Measurements from ENCODE around the gene NSRP1.

NSRP1 gene

GRCh38 chr17:30210901-30211300 lies 94.3 kb downstream of the NSRP1 start:
- Histone ChIP-seq H3K79me2 (no peaks in the 10 kb centered on the region), H3K4me2 (ENCODE audit: low read length) (no peak overlapping the region), H3K36me3 (ENCODE audit: control insufficient read depth, insufficient read depth, low read length) (no peaks in the 10 kb centered on the region), H3K27ac (no peak overlapping the region), H3K4me3 (ENCODE audit: low read depth, low read length) (no peak overlapping the region), H3K4me1 (peaks cover 9% of the 10 kb centered on the region), H2AFZ (no peak overlapping the region), H3K27me3 (ENCODE audit: control insufficient read depth, insufficient read depth, low read length) (no peaks in the 10 kb centered on the region), H3K9me3 (ENCODE audit: control insufficient read depth, low read length) (no peaks in the 10 kb centered on the region), H3K9ac (no peak overlapping the region)
- TF ChIP-seq, protein P1, sequence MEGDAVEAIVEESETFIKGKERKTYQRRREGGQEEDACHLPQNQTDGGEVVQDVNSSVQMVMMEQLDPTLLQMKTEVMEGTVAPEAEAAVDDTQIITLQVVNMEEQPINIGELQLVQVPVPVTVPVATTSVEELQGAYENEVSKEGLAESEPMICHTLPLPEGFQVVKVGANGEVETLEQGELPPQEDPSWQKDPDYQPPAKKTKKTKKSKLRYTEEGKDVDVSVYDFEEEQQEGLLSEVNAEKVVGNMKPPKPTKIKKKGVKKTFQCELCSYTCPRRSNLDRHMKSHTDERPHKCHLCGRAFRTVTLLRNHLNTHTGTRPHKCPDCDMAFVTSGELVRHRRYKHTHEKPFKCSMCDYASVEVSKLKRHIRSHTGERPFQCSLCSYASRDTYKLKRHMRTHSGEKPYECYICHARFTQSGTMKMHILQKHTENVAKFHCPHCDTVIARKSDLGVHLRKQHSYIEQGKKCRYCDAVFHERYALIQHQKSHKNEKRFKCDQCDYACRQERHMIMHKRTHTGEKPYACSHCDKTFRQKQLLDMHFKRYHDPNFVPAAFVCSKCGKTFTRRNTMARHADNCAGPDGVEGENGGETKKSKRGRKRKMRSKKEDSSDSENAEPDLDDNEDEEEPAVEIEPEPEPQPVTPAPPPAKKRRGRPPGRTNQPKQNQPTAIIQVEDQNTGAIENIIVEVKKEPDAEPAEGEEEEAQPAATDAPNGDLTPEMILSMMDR (IDR thresholded peaks at IDR 0.05) = no peak

DNA sequence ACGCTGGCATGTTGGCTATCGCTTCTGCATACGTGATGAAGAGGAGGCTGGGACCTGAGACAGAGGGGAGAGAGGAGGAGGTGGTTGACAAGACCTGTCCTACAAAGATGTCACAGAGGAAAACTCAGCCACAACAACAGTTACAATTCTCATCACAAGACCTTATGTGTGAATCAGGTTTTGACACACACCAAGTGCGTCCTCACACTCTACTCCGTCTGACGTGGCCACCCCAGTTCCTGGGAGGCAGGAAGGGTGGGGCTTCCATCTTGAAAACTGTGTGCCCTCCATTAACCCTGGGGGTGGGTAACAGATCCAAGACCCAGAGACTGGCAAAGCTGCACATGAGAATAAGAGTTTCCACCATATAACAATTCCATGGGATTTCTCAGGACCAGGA lies 94.8 kb downstream of the NSRP1 start:
- Histone ChIP-seq H3K27me3 (ENCODE audit: control insufficient read depth, insufficient read depth, low read length) (no peaks in the 10 kb centered on the region), H3K36me3 (ENCODE audit: control insufficient read depth, insufficient read depth, low read length) (no peaks in the 10 kb centered on the region), H3K4me2 (ENCODE audit: low read length) (no peak overlapping the region)

DNA sequence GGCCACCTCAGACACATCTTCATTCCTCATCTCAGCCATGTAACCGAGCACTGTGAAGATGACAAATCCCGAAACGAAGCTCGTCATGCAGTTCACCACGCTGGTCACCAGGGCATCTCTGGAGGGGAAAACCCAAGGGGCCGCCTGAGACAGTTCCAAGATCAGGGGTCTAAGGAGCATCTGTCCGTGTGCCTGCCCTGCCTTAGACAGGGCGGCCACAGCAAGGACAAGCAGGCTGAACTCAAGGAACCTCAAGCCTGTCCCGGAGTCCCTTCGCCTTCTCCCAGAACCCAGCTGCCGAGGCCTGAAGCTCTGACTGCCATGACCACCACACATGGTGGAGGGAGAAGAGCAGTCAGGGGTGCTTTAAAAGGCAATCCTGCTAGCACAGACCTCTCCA lies 96.1 kb downstream of the NSRP1 start:
- H3K27ac ChIP-seq = no peak overlapping the region
- no peak overlapping the region for H3K9ac ChIP-seq
- H3K36me3 ChIP-seq (ENCODE audit: control insufficient read depth, insufficient read depth, low read length) = no peaks in the 10 kb centered on the region
- H3K4me2 ChIP-seq (ENCODE audit: low read length) = no peak overlapping the region
- H2AFZ ChIP-seq = no peak overlapping the region
- TF ChIP-seq, protein P1 (IDR thresholded peaks at IDR 0.05) = no peak
- H3K27me3 ChIP-seq (ENCODE audit: control insufficient read depth, insufficient read depth, low read length) = no peaks in the 10 kb centered on the region
- H3K4me1 ChIP-seq = peaks cover 9% of the 10 kb centered on the region
- no peak overlapping the region for H3K4me3 ChIP-seq (ENCODE audit: low read depth, low read length)
- H3K9me3 ChIP-seq (ENCODE audit: control insufficient read depth, low read length) = no peaks in the 10 kb centered on the region
- H3K79me2 ChIP-seq = no peaks in the 10 kb centered on the region

More for the DNA sequence above, 94.8 kb downstream of the NSRP1 start:
- no peak overlapping the region for H3K9ac ChIP-seq
- H3K4me1 ChIP-seq = peaks cover 9% of the 10 kb centered on the region
- H3K79me2 ChIP-seq = no peaks in the 10 kb centered on the region
- no peak overlapping the region for H3K27ac ChIP-seq
- no peak overlapping the region for H3K4me3 ChIP-seq (ENCODE audit: low read depth, low read length)
- no peak overlapping the region for H2AFZ ChIP-seq
- TF ChIP-seq, protein P1 (IDR thresholded peaks at IDR 0.05) = no peak
- H3K9me3 ChIP-seq (ENCODE audit: control insufficient read depth, low read length) = no peaks in the 10 kb centered on the region

DNA sequence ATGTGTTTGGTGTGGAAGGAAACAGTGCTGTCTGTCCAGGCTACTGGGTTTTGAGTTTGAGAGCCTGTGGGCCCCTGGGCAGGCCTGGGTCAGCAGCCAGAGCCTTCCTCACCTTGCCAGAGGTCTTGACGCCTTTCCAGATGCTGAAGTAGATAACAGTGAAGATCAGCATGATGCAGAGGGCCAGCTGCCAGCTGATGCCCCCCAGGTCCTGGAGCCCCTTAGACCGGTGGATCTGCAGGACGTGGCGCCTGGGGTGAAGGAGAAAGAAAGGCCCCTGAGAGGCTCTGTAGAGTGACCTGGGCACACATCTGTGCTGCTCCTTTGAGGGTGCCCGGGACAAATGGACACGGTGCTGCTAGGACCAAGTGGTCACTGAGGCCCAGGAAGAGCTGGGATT lies 100.4 kb downstream of the NSRP1 start:
- H3K4me3 ChIP-seq (ENCODE audit: low read depth, low read length) = no peak overlapping the region
- no peaks in the 10 kb centered on the region for H3K9me3 ChIP-seq (ENCODE audit: control insufficient read depth, low read length)
- no peak overlapping the region for H2AFZ ChIP-seq
- no peaks in the 10 kb centered on the region for H3K79me2 ChIP-seq
- H3K27me3 ChIP-seq (ENCODE audit: control insufficient read depth, insufficient read depth, low read length) = no peaks in the 10 kb centered on the region
- H3K27ac ChIP-seq = no peak overlapping the region
- no peaks in the 10 kb centered on the region for H3K4me1 ChIP-seq
- H3K4me2 ChIP-seq (ENCODE audit: low read length) = no peak overlapping the region
- TF ChIP-seq, protein P1 (IDR thresholded peaks at IDR 0.05) = no peak
- H3K36me3 ChIP-seq (ENCODE audit: control insufficient read depth, insufficient read depth, low read length) = no peaks in the 10 kb centered on the region
- no peak overlapping the region for H3K9ac ChIP-seq

DNA sequence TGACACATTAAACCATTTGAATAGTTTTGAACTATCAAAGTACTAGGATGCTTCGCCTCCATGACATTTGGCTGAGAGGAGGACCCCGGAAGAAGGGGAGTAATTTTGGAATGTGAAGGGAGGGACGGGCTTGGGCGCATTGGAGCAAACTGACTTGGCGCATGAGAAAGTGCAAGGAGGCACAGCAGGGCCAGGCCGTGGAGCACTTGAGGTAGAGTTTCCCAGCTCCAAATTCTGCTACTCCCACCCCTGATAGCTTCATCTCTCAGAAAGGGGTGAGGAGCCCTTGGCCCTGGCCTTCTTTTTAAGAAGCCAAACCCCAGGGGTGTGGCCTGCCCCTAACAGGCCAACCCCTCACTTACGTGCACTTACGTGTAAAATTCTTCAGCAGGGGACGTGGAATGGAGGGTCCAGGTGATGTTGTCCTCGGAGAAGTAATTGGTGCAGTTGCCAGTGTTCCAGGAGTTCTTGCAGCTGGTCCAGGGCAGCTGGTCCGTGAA lies 101.2 kb downstream of the NSRP1 start:
- Histone ChIP-seq H3K27me3 (ENCODE audit: control insufficient read depth, insufficient read depth, low read length) (no peaks in the 10 kb centered on the region), H3K79me2 (no peaks in the 10 kb centered on the region), H3K9me3 (ENCODE audit: control insufficient read depth, low read length) (no peaks in the 10 kb centered on the region), H2AFZ (no peak overlapping the region), H3K27ac (no peak overlapping the region), H3K4me1 (no peaks in the 10 kb centered on the region), H3K9ac (no peak overlapping the region), H3K4me2 (ENCODE audit: low read length) (no peak overlapping the region), H3K4me3 (ENCODE audit: low read depth, low read length) (no peak overlapping the region), H3K36me3 (ENCODE audit: control insufficient read depth, insufficient read depth, low read length) (no peaks in the 10 kb centered on the region)
- TF ChIP-seq, protein P1 (IDR thresholded peaks at IDR 0.05) = no peak
